ENCODE results near the gene GALC.

The GALC gene

DNA sequence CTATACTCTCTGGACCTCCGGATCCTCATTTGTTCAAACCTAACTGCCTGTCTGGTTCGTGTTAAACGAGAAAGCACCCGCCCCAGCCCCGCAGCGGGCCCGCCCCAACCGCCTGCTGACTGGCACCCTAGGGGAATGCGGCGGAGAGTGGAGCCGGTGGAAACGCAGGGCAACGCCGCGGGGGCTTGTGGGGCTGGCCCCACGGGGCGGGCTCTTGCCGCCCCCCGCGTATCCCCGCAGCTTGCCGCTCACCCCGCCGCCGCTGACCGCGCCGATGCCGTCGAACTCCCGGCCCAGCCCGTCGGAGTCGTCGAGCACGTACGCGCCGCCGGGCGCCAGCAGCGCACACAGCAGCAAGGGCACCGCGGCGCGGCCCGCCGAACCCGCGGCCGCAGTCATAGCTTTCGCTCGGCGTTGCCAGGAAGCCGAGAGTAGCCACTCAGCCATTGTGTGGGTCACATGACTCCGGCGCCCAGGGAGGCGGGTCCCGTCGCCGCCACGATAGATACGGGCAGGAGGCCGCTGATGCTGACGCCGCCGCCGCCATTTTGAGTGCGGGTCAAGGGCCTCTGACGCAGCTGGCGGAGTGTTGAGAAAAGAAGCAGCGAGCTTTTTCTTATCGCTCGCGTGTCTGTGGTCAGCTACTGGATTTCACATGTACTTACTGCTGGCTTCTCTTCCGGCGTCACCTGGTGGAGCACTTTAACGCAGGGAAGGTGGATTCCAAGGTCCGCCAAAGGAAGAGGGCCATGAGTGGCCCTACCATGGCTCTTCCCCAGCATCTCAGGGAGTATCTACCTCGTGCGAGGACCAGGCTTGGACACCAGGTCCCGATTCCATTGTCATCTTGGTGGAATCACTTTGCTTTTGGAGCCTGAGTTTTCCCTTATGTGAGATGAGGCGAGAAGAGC, at the start of gene GALC:
GALC (minus strand) TSS at position 465 of the 911 bp plus-strand sequence; CDS start at position 447, 18 bp downstream.
- TF ChIP-seq, protein P1, sequence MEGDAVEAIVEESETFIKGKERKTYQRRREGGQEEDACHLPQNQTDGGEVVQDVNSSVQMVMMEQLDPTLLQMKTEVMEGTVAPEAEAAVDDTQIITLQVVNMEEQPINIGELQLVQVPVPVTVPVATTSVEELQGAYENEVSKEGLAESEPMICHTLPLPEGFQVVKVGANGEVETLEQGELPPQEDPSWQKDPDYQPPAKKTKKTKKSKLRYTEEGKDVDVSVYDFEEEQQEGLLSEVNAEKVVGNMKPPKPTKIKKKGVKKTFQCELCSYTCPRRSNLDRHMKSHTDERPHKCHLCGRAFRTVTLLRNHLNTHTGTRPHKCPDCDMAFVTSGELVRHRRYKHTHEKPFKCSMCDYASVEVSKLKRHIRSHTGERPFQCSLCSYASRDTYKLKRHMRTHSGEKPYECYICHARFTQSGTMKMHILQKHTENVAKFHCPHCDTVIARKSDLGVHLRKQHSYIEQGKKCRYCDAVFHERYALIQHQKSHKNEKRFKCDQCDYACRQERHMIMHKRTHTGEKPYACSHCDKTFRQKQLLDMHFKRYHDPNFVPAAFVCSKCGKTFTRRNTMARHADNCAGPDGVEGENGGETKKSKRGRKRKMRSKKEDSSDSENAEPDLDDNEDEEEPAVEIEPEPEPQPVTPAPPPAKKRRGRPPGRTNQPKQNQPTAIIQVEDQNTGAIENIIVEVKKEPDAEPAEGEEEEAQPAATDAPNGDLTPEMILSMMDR (IDR thresholded peaks at IDR 0.05; ENCODE audit: low read depth, low read length), result no peak
- H3K4me3 ChIP-seq (ENCODE audit: low read depth, low read length), result peak within 1 kb of the TSS; percentile 64

GRCh38 chr14:88040146-88040545, 47.2 kb upstream of the GALC start:
- H3K4me3 ChIP-seq (ENCODE audit: low read depth, low read length), result no peak overlapping the region
- TF ChIP-seq, protein P1 (IDR thresholded peaks at IDR 0.05; ENCODE audit: low read depth, low read length), result no peak

GRCh38 chr14:88039197-88039596, 46.2 kb upstream of the GALC start:
- H3K4me3 ChIP-seq (ENCODE audit: low read depth, low read length), result no peak overlapping the region
- TF ChIP-seq, protein P1 (IDR thresholded peaks at IDR 0.05; ENCODE audit: low read depth, low read length), result no peak

DNA sequence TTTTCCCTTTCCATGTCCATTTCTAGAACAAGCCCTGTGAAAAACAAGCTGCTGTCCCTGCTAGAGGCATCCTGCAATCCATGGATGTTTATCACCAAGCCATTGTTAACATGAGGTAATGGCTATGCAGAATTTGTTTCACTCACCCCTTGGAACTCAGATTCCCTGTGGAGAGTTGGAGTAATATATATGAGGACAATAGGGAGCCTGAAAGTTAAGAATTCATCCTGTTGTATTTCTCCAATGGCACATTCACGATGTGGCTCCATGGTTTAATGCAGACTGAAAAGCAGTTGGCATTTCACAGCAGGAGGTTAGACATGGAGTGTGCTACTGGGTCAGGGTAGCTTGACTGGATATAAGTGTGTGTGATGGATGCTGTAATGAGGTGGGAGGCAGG, 44.3 kb upstream of the GALC start:
- TF ChIP-seq, protein P1 (IDR thresholded peaks at IDR 0.05; ENCODE audit: low read depth, low read length), result no peak
- no peak overlapping the region for H3K4me3 ChIP-seq (ENCODE audit: low read depth, low read length)

- no peak overlapping the region for H3K4me3 ChIP-seq (ENCODE audit: low read depth, low read length)
- TF ChIP-seq, protein P1 (IDR thresholded peaks at IDR 0.05; ENCODE audit: low read depth, low read length), result no peak
Observed at GRCh38 chr14:88036422-88036821, 43.4 kb upstream of the GALC start.

DNA sequence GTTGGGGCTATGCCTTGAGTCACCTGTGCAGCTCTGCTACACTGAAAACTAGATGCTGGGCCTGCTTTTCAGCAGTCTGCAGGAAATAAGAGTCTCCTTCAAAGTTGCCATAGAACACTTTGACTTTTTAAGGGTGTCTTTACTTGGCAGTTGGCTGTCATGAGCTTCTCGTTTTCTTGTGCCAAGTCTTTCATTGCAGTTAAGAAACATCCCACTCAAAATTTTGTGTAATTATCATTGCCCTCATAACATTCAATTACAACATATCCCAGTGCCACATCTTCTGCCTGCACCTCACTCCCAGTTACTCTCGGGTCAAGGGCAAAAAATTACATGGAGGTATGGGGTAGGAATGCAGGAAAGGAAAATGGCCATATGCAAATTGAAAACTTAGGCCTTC, 41.1 kb upstream of the GALC start:
- TF ChIP-seq, protein P1 (IDR thresholded peaks at IDR 0.05; ENCODE audit: low read depth, low read length), result no peak
- no peak overlapping the region for H3K4me3 ChIP-seq (ENCODE audit: low read depth, low read length)

DNA sequence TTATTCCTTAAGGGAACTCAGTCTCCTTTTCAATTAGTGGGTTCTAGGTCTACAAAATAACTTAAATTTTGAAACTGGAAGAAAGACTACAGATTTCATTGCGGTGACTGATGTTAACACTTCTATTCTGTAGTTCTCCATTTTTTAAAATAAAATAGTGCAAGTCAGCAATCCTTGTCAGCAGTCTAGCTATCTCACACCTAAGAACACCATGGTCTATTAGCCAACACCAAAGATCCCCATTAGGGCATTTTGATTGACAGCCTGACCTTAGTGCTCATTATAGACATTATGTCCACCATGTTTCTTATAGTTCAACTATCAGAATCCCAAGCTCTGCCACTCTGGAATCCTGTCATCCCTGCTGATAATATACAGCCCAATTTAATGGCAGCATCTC, 39.4 kb upstream of the GALC start:
- TF ChIP-seq, protein P1 (IDR thresholded peaks at IDR 0.05; ENCODE audit: low read depth, low read length), result no peak
- H3K4me3 ChIP-seq (ENCODE audit: low read depth, low read length), result no peak overlapping the region
